HEK293 (cell line): ENCODE measurements around the gene PRPF6.

Experiments
- CTCF ChIA-PET: fragments of 350-600 bp; formaldehyde crosslinking; extraction: SDS; loops from one replicate; lab custom pipeline; 2021; ENCODE audit warnings: antibody characterized with exemption; lab: Yijun Ruan, JAX
- POLR2A ChIA-PET: fragments of 300-600 bp; formaldehyde crosslinking; extraction: SDS; loops from one replicate; lab custom pipeline; 2020; ENCODE audit warnings: antibody characterized with exemption, inconsistent platforms; lab: Yijun Ruan, JAX
- H3K27ac ChIP-seq: fragments of 200-500 bp; sonication (Bioruptor generic); 2 replicates; pipeline ENCODE4 v1.5.1; 2014; ENCODE audit warnings: low read depth, low read length, control low read depth, inconsistent platforms; ENCODE audit errors: extremely low read depth
- H3K36me3 ChIP-seq, 2 experiments: fragments of 200-500 bp in 1 of 2; sonication (Bioruptor generic) in 1 of 2; 1 replicate in 1 of 2; 2 replicates in 1 of 2; pipeline ENCODE4 v1.5.1; 2014 to 2017; ENCODE audit warnings: inconsistent platforms in 2 of 2, low read length in 2 of 2; ENCODE audit not compliant: control insufficient read depth in 2 of 2, insufficient read depth in 1 of 2
- H3K4me1 ChIP-seq: fragments of 200-500 bp; sonication (Bioruptor generic); 2 replicates; pipeline ENCODE4 v1.5.1; 2014; ENCODE audit warnings: mild to moderate bottlenecking, low read length, inconsistent platforms; ENCODE audit not compliant: control insufficient read depth, insufficient read depth
- H3K4me3 ChIP-seq: 2 replicates; pipeline ENCODE4 v1.5.1; 2011; ENCODE audit warnings: low read depth, mild to moderate bottlenecking, control low read depth, low read length, moderate library complexity
- H3K9me3 ChIP-seq: fragments of 200-500 bp; sonication (Bioruptor generic); 2 replicates; pipeline ENCODE4 v1.5.1; 2014; ENCODE audit warnings: low read depth, low read length, inconsistent platforms; ENCODE audit not compliant: control insufficient read depth, insufficient read depth
- HOXD13 ChIP-seq: sonication (generic); formaldehyde crosslinking; IDR thresholded peaks from 2 replicates; pipeline ENCODE4 v1.8.0; 2022; ENCODE audit warnings: missing genetic modification reagents, borderline replicate concordance
- MYNN ChIP-seq: fragments of 450-650 bp; formaldehyde crosslinking; IDR thresholded peaks from 2 replicates; pipeline ENCODE4 v1.5.1; 2016; ENCODE audit warnings: missing biosample characterization, missing genetic modification characterization, borderline replicate concordance
- ZFP69B ChIP-seq: fragments of 450-650 bp; formaldehyde crosslinking; IDR thresholded peaks from 2 replicates; pipeline ENCODE4 v1.5.1; 2016; ENCODE audit warnings: missing biosample characterization, missing genetic modification characterization
- ZNF174 ChIP-seq: fragments of 450-650 bp; formaldehyde crosslinking; IDR thresholded peaks from 2 replicates; pipeline ENCODE4 v1.5.0; 2017; ENCODE audit warnings: missing biosample characterization, mild to moderate bottlenecking, missing genetic modification characterization
- ZNF391 ChIP-seq: fragments of 450-650 bp; formaldehyde crosslinking; IDR thresholded peaks from 2 replicates; pipeline ENCODE4 v1.5.1; 2016; ENCODE audit warnings: low read depth, missing biosample characterization, missing genetic modification characterization, borderline replicate concordance
- ZNF473 ChIP-seq: fragments of 450-650 bp; formaldehyde crosslinking; IDR thresholded peaks from 2 replicates; pipeline ENCODE4 v1.5.1; 2017; ENCODE audit warnings: missing biosample characterization, missing genetic modification characterization
- ZNF558 ChIP-seq: fragments of 450-650 bp; formaldehyde crosslinking; IDR thresholded peaks from 2 replicates; pipeline ENCODE4 v1.5.1; 2016; ENCODE audit warnings: missing biosample characterization, missing genetic modification characterization
- ZNF600 ChIP-seq: fragments of 450-650 bp; formaldehyde crosslinking; IDR thresholded peaks from 2 replicates; pipeline ENCODE4 v1.5.1; 2016; ENCODE audit warnings: missing biosample characterization, missing genetic modification characterization
- ZNF677 ChIP-seq: fragments of 450-650 bp; IDR thresholded peaks from 2 replicates; pipeline ENCODE4 v1.5.0; 2018; ENCODE audit warnings: missing biosample characterization, mild to moderate bottlenecking, missing genetic modification characterization, moderate library complexity
- TF ChIP-seq, protein P1 (sequence below): fragments of 450-650 bp; formaldehyde crosslinking; IDR thresholded peaks from 2 replicates; pipeline ENCODE4 v1.5.1; 2016; ENCODE audit warnings: missing biosample characterization, missing genetic modification characterization
- TF ChIP-seq, protein P2 (sequence below): fragments of 450-650 bp; formaldehyde crosslinking; IDR thresholded peaks from 2 replicates; pipeline ENCODE4 v1.5.1; 2017; ENCODE audit warnings: missing biosample characterization, missing genetic modification characterization
- TF ChIP-seq, protein P3 (sequence below): fragments of 450-650 bp; formaldehyde crosslinking; IDR thresholded peaks from 2 replicates; pipeline ENCODE4 v1.5.1; 2016; ENCODE audit warnings: missing biosample characterization, missing genetic modification characterization
- TF ChIP-seq, protein P4 (sequence below): fragments of 450-650 bp; formaldehyde crosslinking; IDR thresholded peaks from 2 replicates; pipeline ENCODE4 v1.5.1; 2016; ENCODE audit warnings: missing biosample characterization, missing genetic modification characterization
- TF ChIP-seq, protein P5 (sequence below): fragments of 450-650 bp; formaldehyde crosslinking; IDR thresholded peaks from 2 replicates; pipeline ENCODE4 v1.5.1; 2017; ENCODE audit warnings: missing biosample characterization, missing genetic modification characterization
- TF ChIP-seq, protein P6 (sequence below): fragments of 450-650 bp; formaldehyde crosslinking; conservative IDR thresholded peaks from 2 replicates; pipeline ENCODE4 v1.5.1; 2016; ENCODE audit warnings: low read depth, missing biosample characterization, missing genetic modification characterization

PRPF6 gene

DNA sequence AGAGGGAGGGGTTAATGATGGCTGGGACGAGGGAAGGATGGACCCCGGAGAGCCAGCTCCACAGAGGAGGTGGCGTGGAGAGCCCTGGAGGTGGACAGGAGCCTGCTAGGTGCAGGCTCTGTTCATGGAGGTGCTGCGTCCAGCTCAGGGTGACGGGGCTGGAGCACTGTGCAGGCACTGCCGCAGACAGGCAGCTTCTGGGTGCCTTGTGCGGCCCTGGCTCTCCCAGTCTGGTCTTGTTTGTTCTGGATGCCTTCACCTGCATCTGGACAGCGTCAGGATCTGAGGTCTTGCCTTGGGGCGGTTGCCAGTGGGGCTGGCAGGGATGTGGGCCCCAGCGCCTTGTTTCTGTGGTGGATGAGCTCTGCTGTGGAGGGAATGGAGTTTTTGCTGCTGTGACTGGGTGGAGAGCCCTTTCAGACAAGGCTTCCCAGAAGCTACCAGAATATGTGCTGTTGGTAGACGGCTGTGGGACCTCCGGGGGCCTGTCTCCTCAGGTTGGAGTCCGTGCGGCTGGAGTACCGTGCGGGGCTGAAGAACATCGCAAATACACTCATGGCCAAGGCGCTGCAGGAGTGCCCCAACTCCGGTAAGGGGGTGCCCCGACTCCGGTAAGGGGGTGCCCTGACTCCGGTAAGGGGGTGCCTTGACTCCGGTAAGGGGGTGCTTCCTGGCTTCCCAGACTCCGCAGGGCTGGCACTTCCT lies 47.2 kb downstream of the PRPF6 start:
- no peaks in the 10 kb centered on the region for H3K9me3 ChIP-seq
- peaks cover 11% of the 10 kb centered on the region for H3K4me1 ChIP-seq
- peak; percentile 56; the same call in 1 of the 2 replicates for TF ChIP-seq ZFP69B (tag by site-specific recombination)
- TF ChIP-seq, protein P1, sequence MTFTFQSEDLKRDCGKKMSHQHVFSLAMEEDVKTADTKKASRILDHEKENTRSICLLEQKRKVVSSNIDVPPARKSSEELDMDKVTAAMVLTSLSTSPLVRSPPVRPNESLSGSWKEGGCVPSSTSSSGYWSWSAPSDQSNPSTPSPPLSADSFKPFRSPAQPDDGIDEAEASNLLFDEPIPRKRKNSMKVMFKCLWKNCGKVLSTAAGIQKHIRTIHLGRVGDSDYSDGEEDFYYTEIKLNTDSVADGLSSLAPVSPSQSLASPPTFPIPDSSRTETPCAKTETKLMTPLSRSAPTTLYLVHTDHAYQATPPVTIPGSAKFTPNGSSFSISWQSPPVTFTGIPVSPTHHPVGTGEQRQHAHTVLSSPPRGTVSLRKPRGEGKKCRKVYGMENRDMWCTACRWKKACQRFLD (tag by site-specific recombination), result no peak
- TF ChIP-seq ZNF473 (tag by site-specific recombination), result no peak
- TF ChIP-seq ZNF558 (tag by site-specific recombination), result no peak
- TF ChIP-seq ZNF391 (tag by site-specific recombination), result no peak
- TF ChIP-seq, protein P2, sequence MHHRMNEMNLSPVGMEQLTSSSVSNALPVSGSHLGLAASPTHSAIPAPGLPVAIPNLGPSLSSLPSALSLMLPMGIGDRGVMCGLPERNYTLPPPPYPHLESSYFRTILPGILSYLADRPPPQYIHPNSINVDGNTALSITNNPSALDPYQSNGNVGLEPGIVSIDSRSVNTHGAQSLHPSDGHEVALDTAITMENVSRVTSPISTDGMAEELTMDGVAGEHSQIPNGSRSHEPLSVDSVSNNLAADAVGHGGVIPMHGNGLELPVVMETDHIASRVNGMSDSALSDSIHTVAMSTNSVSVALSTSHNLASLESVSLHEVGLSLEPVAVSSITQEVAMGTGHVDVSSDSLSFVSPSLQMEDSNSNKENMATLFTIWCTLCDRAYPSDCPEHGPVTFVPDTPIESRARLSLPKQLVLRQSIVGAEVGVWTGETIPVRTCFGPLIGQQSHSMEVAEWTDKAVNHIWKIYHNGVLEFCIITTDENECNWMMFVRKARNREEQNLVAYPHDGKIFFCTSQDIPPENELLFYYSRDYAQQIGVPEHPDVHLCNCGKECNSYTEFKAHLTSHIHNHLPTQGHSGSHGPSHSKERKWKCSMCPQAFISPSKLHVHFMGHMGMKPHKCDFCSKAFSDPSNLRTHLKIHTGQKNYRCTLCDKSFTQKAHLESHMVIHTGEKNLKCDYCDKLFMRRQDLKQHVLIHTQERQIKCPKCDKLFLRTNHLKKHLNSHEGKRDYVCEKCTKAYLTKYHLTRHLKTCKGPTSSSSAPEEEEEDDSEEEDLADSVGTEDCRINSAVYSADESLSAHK (tag by site-specific recombination), result no peak
- peak; percentile 92 for TF ChIP-seq ZNF600 (tag by site-specific recombination)
- TF ChIP-seq HOXD13, result no peak
- TF ChIP-seq MYNN (tag by site-specific recombination), result no peak
- TF ChIP-seq, protein P3, sequence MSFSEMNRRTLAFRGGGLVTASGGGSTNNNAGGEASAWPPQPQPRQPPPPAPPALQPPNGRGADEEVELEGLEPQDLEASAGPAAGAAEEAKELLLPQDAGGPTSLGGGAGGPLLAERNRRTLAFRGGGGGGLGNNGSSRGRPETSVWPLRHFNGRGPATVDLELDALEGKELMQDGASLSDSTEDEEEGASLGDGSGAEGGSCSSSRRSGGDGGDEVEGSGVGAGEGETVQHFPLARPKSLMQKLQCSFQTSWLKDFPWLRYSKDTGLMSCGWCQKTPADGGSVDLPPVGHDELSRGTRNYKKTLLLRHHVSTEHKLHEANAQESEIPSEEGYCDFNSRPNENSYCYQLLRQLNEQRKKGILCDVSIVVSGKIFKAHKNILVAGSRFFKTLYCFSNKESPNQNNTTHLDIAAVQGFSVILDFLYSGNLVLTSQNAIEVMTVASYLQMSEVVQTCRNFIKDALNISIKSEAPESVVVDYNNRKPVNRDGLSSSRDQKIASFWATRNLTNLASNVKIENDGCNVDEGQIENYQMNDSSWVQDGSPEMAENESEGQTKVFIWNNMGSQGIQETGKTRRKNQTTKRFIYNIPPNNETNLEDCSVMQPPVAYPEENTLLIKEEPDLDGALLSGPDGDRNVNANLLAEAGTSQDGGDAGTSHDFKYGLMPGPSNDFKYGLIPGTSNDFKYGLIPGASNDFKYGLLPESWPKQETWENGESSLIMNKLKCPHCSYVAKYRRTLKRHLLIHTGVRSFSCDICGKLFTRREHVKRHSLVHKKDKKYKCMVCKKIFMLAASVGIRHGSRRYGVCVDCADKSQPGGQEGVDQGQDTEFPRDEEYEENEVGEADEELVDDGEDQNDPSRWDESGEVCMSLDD (tag by site-specific recombination), result 0 out of 2 replicates have a peak, but pooled peaks have one; percentile 27
- no peak for TF ChIP-seq ZNF677 (tag by site-specific recombination)
- TF ChIP-seq, protein P4, sequence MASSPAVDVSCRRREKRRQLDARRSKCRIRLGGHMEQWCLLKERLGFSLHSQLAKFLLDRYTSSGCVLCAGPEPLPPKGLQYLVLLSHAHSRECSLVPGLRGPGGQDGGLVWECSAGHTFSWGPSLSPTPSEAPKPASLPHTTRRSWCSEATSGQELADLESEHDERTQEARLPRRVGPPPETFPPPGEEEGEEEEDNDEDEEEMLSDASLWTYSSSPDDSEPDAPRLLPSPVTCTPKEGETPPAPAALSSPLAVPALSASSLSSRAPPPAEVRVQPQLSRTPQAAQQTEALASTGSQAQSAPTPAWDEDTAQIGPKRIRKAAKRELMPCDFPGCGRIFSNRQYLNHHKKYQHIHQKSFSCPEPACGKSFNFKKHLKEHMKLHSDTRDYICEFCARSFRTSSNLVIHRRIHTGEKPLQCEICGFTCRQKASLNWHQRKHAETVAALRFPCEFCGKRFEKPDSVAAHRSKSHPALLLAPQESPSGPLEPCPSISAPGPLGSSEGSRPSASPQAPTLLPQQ, result peak; percentile 72
- CTCF ChIA-PET, result interaction anchor here (1.5 kb wide), 1 partner anchor 11 kb away, joined by 4 read pairs; no protein-coding TSS in a partner anchor
- no peak overlapping the region for H3K27ac ChIP-seq
- H3K36me3 ChIP-seq, result peaks cover 0 to 96% of the 10 kb centered on the region in 2 experiments; a peak in 2 of 3 replicates
- H3K4me3 ChIP-seq, result no peak overlapping the region
- POLR2A ChIA-PET, result interaction anchor here (0.5 kb wide), 1 partner anchor 21 kb away, joined by 3 read pairs; no protein-coding TSS in a partner anchor

DNA sequence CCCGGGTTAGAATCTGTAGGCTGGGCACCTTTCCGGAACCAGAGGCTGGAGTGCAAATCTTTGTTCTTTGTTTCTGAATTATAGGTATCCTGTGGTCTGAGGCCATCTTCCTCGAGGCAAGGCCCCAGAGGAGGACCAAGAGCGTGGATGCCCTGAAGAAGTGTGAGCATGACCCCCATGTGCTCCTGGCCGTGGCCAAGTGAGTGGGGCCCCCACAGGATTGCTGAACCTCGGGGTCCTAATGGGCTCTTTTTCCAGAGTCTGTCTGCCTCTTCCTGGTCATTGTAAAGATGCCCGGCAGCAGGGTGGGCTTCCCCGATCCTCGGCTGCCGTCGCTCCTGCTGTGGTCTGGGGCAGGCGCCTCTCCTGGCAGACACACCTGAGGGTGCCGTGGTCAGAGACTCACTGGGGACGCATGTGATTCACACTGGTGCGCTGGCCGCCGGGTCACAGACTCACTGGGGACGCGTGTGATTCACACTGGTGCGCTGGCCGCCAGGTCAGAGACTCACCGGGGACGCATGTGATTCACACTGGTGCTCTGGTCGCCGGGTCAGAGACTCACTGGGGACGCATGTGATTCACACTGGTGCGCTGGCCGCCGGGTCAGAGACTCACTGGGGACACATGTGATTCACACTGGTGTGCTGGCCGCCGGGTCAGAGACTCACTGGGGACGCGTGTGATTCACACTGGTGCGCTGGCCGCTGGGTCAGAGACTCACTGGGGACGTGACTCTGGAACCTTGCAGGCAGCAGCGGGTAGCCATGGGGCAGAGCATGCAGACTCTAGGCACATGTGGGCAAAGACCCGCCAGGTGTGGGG lies 48.6 kb downstream of the PRPF6 start:
- Histone ChIP-seq H3K27ac (no peak overlapping the region; the same call in 1 of the 2 replicates), H3K36me3 (peaks cover 0 to 96% of the 10 kb centered on the region in 2 experiments; a peak in 2 of 3 replicates), H3K4me3 (no peak overlapping the region), H3K4me1 (peaks cover 11% of the 10 kb centered on the region), H3K9me3 (no peaks in the 10 kb centered on the region)
- ChIA-PET POLR2A (no interaction called here), CTCF (interaction anchor here (1.5 to 2.3 kb wide), 2 partner anchors 9 to 10 kb away, joined by 4 to 9 read pairs; no protein-coding TSS in a partner anchor)
- TF ChIP-seq ZNF600 (tag by site-specific recombination), result 0 out of 2 replicates have a peak, but pooled peaks have one; percentile 22
- TF ChIP-seq, protein P5, sequence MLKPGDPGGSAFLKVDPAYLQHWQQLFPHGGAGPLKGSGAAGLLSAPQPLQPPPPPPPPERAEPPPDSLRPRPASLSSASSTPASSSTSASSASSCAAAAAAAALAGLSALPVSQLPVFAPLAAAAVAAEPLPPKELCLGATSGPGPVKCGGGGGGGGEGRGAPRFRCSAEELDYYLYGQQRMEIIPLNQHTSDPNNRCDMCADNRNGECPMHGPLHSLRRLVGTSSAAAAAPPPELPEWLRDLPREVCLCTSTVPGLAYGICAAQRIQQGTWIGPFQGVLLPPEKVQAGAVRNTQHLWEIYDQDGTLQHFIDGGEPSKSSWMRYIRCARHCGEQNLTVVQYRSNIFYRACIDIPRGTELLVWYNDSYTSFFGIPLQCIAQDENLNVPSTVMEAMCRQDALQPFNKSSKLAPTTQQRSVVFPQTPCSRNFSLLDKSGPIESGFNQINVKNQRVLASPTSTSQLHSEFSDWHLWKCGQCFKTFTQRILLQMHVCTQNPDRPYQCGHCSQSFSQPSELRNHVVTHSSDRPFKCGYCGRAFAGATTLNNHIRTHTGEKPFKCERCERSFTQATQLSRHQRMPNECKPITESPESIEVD (tag by site-specific recombination), result no peak
- no peak for TF ChIP-seq ZNF174 (tag by site-specific recombination)
- TF ChIP-seq, protein P6, sequence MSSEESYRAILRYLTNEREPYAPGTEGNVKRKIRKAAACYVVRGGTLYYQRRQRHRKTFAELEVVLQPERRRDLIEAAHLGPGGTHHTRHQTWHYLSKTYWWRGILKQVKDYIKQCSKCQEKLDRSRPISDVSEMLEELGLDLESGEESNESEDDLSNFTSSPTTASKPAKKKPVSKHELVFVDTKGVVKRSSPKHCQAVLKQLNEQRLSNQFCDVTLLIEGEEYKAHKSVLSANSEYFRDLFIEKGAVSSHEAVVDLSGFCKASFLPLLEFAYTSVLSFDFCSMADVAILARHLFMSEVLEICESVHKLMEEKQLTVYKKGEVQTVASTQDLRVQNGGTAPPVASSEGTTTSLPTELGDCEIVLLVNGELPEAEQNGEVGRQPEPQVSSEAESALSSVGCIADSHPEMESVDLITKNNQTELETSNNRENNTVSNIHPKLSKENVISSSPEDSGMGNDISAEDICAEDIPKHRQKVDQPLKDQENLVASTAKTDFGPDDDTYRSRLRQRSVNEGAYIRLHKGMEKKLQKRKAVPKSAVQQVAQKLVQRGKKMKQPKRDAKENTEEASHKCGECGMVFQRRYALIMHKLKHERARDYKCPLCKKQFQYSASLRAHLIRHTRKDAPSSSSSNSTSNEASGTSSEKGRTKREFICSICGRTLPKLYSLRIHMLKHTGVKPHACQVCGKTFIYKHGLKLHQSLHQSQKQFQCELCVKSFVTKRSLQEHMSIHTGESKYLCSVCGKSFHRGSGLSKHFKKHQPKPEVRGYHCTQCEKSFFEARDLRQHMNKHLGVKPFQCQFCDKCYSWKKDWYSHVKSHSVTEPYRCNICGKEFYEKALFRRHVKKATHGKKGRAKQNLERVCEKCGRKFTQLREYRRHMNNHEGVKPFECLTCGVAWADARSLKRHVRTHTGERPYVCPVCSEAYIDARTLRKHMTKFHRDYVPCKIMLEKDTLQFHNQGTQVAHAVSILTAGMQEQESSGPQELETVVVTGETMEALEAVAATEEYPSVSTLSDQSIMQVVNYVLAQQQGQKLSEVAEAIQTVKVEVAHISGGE (tag by site-specific recombination), result no peak
